Measurements from ENCODE around the gene CLEC16A.
A peak's percentile ranks its signal among the peaks of the same experiment; 100 is the strongest.
"Not testable (repeated sequence)": the region's sequence is repeated elsewhere in the genome, so short reads cannot be mapped to it uniquely, and the experiment has no call there.

Gene CLEC16A

GRCh38 chr16:11210260-11210659, 265.9 kb downstream of the CLEC16A start:
- DNase-seq (ENCODE audit: low read depth in 1 of 2, low spot score in 1 of 2) = no peak

- no peak for DNase-seq (ENCODE audit: low read depth in 1 of 2, low spot score in 1 of 2)
These were observed 267.0 kb downstream of the CLEC16A start for GRCh38 chr16:11211061-11211976.

- no peak for DNase-seq (ENCODE audit: low read depth in 1 of 2, low spot score in 1 of 2)
These were observed 267.8 kb downstream of the CLEC16A start for GRCh38 chr16:11211977-11212797.

- no peak for DNase-seq (ENCODE audit: low read depth in 1 of 2, low spot score in 1 of 2)
These were observed 268.4 kb downstream of the CLEC16A start for GRCh38 chr16:11212798-11213196.

- no peak for DNase-seq (ENCODE audit: low read depth in 1 of 2, low spot score in 1 of 2)
These were observed 269.0 kb downstream of the CLEC16A start for GRCh38 chr16:11213373-11213772.

GRCh38 chr16:11213799-11214198, 269.4 kb downstream of the CLEC16A start:
- DNase-seq (ENCODE audit: low read depth in 1 of 2, low spot score in 1 of 2) = no peak

GRCh38 chr16:11215935-11216556, 271.7 kb downstream of the CLEC16A start:
- DNase-seq (ENCODE audit: low read depth in 1 of 2, low spot score in 1 of 2) = no peak

GRCh38 chr16:11217651-11218603, 273.6 kb downstream of the CLEC16A start:
- no peak for DNase-seq (ENCODE audit: low read depth in 1 of 2, low spot score in 1 of 2)

GRCh38 chr16:11218604-11218962, 274.2 kb downstream of the CLEC16A start:
- DNase-seq (ENCODE audit: low read depth in 1 of 2, low spot score in 1 of 2) = no peak

- DNase-seq (ENCODE audit: low read depth in 1 of 2, low spot score in 1 of 2) = no peak
These were observed 274.8 kb downstream of the CLEC16A start for GRCh38 chr16:11219178-11219577.

GRCh38 chr16:11220507-11220906, 276.1 kb downstream of the CLEC16A start:
- not testable (repeated sequence) for DNase-seq (ENCODE audit: low read depth in 1 of 2, low spot score in 1 of 2)

- peak; percentile 21 to 43 for DNase-seq (ENCODE audit: low read depth in 1 of 2, low spot score in 1 of 2)
These were observed 279.9 kb downstream of the CLEC16A start for GRCh38 chr16:11224096-11224893.

GRCh38 chr16:11224894-11225676, 280.7 kb downstream of the CLEC16A start:
- DNase-seq (ENCODE audit: low read depth in 1 of 2, low spot score in 1 of 2) = peak; percentile 65 to 84

GRCh38 chr16:11225677-11226549, 281.5 kb downstream of the CLEC16A start:
- DNase-seq (ENCODE audit: low read depth in 1 of 2, low spot score in 1 of 2) = no peak

- no peak for DNase-seq (ENCODE audit: low read depth in 1 of 2, low spot score in 1 of 2)
These were observed 285.1 kb downstream of the CLEC16A start for GRCh38 chr16:11229432-11229831.

GRCh38 chr16:11229906-11230305, 285.5 kb downstream of the CLEC16A start:
- DNase-seq (ENCODE audit: low read depth in 1 of 2, low spot score in 1 of 2) = no peak

GRCh38 chr16:11231367-11231970, 287.1 kb downstream of the CLEC16A start:
- DNase-seq (ENCODE audit: low read depth in 1 of 2, low spot score in 1 of 2) = no peak

All from activated CD4-positive, alpha-beta T cell treated with anti-CD3 and anti-CD28 coated beads, Interleukin-2, amount 50 U/mL, for 24 hours (primary cell).